HL-60 (cell line): Measurements from ENCODE around the gene CRY1.

ENCODE experiments used
- DNase-seq, 2 experiments: peaks; one replicate each; pipeline ENCODE4 v3.0.0-alpha.2; 2010 to 2020; ENCODE audit warnings: low read depth in 1 of 2, low spot score in 1 of 2
- H3K27ac ChIP-seq: fragments of 250-450 bp; sonication (Bioruptor Pico); replicated peaks from 2 replicates; pipeline ENCODE4 v1.5.1; 2020; ENCODE audit warnings: mild to moderate bottlenecking, moderate library complexity
- H3K27me3 ChIP-seq: fragments of 250-450 bp; sonication (Bioruptor Pico); 2 replicates; pipeline ENCODE4 v1.5.1; 2021; ENCODE audit warnings: mild to moderate bottlenecking, moderate library complexity; ENCODE audit not compliant: insufficient read depth, poor library complexity, severe bottlenecking
- H3K4me3 ChIP-seq: replicated peaks from 2 replicates; pipeline ENCODE4 v1.5.1; 2011; ENCODE audit warnings: mild to moderate bottlenecking, control low read depth, low read length; ENCODE audit not compliant: insufficient read depth
- CTCF ChIP-seq: IDR thresholded peaks from one replicate; pipeline ENCODE4 v1.5.1; 2011; ENCODE audit warnings: low read length, control low read depth, inconsistent platforms; ENCODE audit not compliant: insufficient read depth
- GABPA ChIP-seq: IDR thresholded peaks from 2 replicates; pipeline ENCODE4 v1.6.1; 2012; ENCODE audit warnings: low read depth
- POLR2AphosphoS5 ChIP-seq: IDR thresholded peaks from 2 replicates; pipeline ENCODE4 v1.6.1; 2012; ENCODE audit warnings: low read depth
- REST ChIP-seq: IDR thresholded peaks from 2 replicates; pipeline ENCODE4 v1.6.1; 2012; ENCODE audit warnings: low read depth; ENCODE audit not compliant: insufficient replicate concordance
- SPI1 ChIP-seq: IDR thresholded peaks from 2 replicates; pipeline ENCODE4 v1.6.1; 2012; ENCODE audit warnings: low read depth, mild to moderate bottlenecking, borderline replicate concordance

CRY1 gene

GRCh38 chr12:107064243-107064642 is 29.1 kb downstream of the CRY1 start:
- no peak for TF ChIP-seq GABPA
- TF ChIP-seq REST = no peak
- TF ChIP-seq POLR2AphosphoS5 = no peak
- DNase-seq = no peak

GRCh38 chr12:107058190-107058589 is 35.2 kb downstream of the CRY1 start:
- TF ChIP-seq POLR2AphosphoS5 (no peak), CTCF (no peak)
- H3K27ac ChIP-seq = no peak overlapping the region
- DNase-seq = no peak

More at GRCh38 chr12:107064243-107064642, 29.1 kb downstream of the CRY1 start:
- Histone ChIP-seq H3K27me3 (no peaks in the 10 kb centered on the region), H3K4me3 (no peak overlapping the region), H3K27ac (no peak overlapping the region)

GRCh38 chr12:107057071-107057834 is 36.1 kb downstream of the CRY1 start:
- Histone ChIP-seq H3K27ac (no peak overlapping the region), H3K4me3 (no peak overlapping the region), H3K27me3 (no peaks in the 10 kb centered on the region)
- DNase-seq = no peak
- TF ChIP-seq POLR2AphosphoS5 = no peak
- no peak for TF ChIP-seq CTCF
- TF ChIP-seq GABPA = no peak
- TF ChIP-seq SPI1 = no peak
- TF ChIP-seq REST = no peak

More at GRCh38 chr12:107058190-107058589, 35.2 kb downstream of the CRY1 start:
- no peak overlapping the region for H3K4me3 ChIP-seq
- H3K27me3 ChIP-seq = no peaks in the 10 kb centered on the region

- H3K4me3 ChIP-seq = no peak overlapping the region
- no peak overlapping the region for H3K27ac ChIP-seq
- DNase-seq = no peak
- H3K27me3 ChIP-seq = no peaks in the 10 kb centered on the region
- TF ChIP-seq GABPA (no peak), SPI1 (no peak), CTCF (no peak), POLR2AphosphoS5 (no peak), REST (no peak)
Measured at GRCh38 chr12:107053709-107054108, 39.6 kb downstream of the CRY1 start.
